ENCODE data around the gene CCR5.

DNA sequence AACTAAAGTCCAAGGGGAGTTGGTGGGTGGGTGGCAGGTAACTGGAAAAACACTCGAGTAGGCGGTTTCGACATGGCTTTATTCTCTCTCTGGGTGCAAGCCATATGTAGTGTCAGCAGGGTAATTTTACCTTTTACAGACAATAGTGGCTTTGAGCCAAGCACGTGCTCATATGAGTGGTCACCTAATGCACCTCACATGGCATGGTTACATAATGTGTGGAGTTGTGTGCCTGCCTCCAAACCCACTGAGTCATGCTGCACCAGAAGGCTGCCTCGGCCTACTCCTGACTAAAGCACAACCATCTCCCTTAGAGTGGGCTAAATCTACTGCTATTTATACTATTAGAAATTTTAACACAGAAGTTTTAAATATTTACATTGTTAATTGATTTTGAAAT lies 52.8 kb downstream of the CCR5 start:
- TF ChIP-seq, protein P1, sequence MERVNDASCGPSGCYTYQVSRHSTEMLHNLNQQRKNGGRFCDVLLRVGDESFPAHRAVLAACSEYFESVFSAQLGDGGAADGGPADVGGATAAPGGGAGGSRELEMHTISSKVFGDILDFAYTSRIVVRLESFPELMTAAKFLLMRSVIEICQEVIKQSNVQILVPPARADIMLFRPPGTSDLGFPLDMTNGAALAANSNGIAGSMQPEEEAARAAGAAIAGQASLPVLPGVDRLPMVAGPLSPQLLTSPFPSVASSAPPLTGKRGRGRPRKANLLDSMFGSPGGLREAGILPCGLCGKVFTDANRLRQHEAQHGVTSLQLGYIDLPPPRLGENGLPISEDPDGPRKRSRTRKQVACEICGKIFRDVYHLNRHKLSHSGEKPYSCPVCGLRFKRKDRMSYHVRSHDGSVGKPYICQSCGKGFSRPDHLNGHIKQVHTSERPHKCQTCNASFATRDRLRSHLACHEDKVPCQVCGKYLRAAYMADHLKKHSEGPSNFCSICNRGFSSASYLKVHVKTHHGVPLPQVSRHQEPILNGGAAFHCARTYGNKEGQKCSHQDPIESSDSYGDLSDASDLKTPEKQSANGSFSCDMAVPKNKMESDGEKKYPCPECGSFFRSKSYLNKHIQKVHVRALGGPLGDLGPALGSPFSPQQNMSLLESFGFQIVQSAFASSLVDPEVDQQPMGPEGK (CRISPR knock-in tag; IDR thresholded peaks at IDR 0.05; ENCODE audit: borderline replicate concordance) = no peak
- no peak for TF ChIP-seq ZNF565 (CRISPR knock-in tag; conservative IDR thresholded peaks at IDR 0.05; ENCODE audit: low read depth)
- TF ChIP-seq, protein P2, sequence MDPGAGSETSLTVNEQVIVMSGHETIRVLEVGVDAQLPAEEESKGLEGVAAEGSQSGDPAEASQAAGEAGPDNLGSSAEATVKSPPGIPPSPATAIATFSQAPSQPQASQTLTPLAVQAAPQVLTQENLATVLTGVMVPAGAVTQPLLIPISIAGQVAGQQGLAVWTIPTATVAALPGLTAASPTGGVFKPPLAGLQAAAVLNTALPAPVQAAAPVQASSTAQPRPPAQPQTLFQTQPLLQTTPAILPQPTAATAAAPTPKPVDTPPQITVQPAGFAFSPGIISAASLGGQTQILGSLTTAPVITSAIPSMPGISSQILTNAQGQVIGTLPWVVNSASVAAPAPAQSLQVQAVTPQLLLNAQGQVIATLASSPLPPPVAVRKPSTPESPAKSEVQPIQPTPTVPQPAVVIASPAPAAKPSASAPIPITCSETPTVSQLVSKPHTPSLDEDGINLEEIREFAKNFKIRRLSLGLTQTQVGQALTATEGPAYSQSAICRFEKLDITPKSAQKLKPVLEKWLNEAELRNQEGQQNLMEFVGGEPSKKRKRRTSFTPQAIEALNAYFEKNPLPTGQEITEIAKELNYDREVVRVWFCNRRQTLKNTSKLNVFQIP (CRISPR knock-in tag; IDR thresholded peaks at IDR 0.05; ENCODE audit: borderline replicate concordance, low read depth) = no peak
- no peak for TF ChIP-seq ZNF70 (CRISPR knock-in tag; IDR thresholded peaks at IDR 0.05)
- TF ChIP-seq ESRRG (CRISPR knock-in tag; IDR thresholded peaks at IDR 0.05) = no peak
- no peak for TF ChIP-seq ZFP30 (CRISPR knock-in tag; IDR thresholded peaks at IDR 0.05)
- no peak for TF ChIP-seq TOX (CRISPR knock-in tag; IDR thresholded peaks at IDR 0.05; ENCODE audit: borderline replicate concordance)
- TF ChIP-seq, protein P3, sequence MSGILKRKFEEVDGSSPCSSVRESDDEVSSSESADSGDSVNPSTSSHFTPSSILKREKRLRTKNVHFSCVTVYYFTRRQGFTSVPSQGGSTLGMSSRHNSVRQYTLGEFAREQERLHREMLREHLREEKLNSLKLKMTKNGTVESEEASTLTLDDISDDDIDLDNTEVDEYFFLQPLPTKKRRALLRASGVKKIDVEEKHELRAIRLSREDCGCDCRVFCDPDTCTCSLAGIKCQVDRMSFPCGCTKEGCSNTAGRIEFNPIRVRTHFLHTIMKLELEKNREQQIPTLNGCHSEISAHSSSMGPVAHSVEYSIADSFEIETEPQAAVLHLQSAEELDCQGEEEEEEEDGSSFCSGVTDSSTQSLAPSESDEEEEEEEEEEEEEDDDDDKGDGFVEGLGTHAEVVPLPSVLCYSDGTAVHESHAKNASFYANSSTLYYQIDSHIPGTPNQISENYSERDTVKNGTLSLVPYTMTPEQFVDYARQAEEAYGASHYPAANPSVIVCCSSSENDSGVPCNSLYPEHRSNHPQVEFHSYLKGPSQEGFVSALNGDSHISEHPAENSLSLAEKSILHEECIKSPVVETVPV (CRISPR knock-in tag; IDR thresholded peaks at IDR 0.05) = no peak
- TF ChIP-seq ZFP3 (CRISPR knock-in tag; IDR thresholded peaks at IDR 0.05) = no peak
- TF ChIP-seq ARNTL (CRISPR knock-in tag; IDR thresholded peaks at IDR 0.05; ENCODE audit: borderline replicate concordance, low read depth) = no peak
- no peak for TF ChIP-seq GLIS3 (CRISPR knock-in tag; IDR thresholded peaks at IDR 0.05)
- TF ChIP-seq PPARA (CRISPR knock-in tag; IDR thresholded peaks at IDR 0.05; ENCODE audit: borderline replicate concordance) = no peak
- TF ChIP-seq, protein P4, sequence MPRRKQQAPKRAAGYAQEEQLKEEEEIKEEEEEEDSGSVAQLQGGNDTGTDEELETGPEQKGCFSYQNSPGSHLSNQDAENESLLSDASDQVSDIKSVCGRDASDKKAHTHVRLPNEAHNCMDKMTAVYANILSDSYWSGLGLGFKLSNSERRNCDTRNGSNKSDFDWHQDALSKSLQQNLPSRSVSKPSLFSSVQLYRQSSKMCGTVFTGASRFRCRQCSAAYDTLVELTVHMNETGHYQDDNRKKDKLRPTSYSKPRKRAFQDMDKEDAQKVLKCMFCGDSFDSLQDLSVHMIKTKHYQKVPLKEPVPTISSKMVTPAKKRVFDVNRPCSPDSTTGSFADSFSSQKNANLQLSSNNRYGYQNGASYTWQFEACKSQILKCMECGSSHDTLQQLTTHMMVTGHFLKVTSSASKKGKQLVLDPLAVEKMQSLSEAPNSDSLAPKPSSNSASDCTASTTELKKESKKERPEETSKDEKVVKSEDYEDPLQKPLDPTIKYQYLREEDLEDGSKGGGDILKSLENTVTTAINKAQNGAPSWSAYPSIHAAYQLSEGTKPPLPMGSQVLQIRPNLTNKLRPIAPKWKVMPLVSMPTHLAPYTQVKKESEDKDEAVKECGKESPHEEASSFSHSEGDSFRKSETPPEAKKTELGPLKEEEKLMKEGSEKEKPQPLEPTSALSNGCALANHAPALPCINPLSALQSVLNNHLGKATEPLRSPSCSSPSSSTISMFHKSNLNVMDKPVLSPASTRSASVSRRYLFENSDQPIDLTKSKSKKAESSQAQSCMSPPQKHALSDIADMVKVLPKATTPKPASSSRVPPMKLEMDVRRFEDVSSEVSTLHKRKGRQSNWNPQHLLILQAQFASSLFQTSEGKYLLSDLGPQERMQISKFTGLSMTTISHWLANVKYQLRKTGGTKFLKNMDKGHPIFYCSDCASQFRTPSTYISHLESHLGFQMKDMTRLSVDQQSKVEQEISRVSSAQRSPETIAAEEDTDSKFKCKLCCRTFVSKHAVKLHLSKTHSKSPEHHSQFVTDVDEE (CRISPR knock-in tag; IDR thresholded peaks at IDR 0.05) = no peak
- no peak for TF ChIP-seq TCF4 (CRISPR knock-in tag; IDR thresholded peaks at IDR 0.05; ENCODE audit: borderline replicate concordance)

Data from SK-N-SH treated with all-trans-retinoic acid at 6 μM for 48 hours (cell line).